Left lung (tissue), 10 donors: ENCODE results near the gene HTR1B. TPM values are rescaled to one million over a fixed set of nuclear protein-coding genes. Genes with fewer than 3 reads are reported as not detected.

Experiments used
- ATAC-seq: fragments of 200-7000 bp; cut with Tn5 transposase; one replicate; pipeline ENCODE4 v1.9.1; 2020; ENCODE audit warnings: moderate library complexity
- DNase-seq, 4 donors: peaks; one replicate each; pipeline ENCODE4 v3.0.0-alpha.2; 2013 to 2020
- H3K27ac ChIP-seq, 2 donors: fragments of 200-600 bp; sonication (generic) in 1 of 2; one replicate each; pipeline versions ENCODE4 v1.5.0 to v1.8.0; 2020 to 2021
- H3K27me3 ChIP-seq, 2 donors: fragments of 200-600 bp; sonication (generic) in 1 of 2; one replicate each; pipeline versions ENCODE4 v1.5.0 to v1.8.0; 2020 to 2021
- H3K36me3 ChIP-seq, 2 donors: fragments of 200-600 bp; sonication (generic) in 1 of 2; one replicate each; pipeline versions ENCODE4 v1.5.0 to v1.8.0; 2020 to 2021
- H3K4me1 ChIP-seq, 2 donors: fragments of 200-600 bp; one replicate each; pipeline ENCODE4 v1.8.0; 2021
- H3K4me3 ChIP-seq, 2 donors: fragments of 200-600 bp; sonication (generic) in 1 of 2; one replicate each; pipeline versions ENCODE4 v1.5.0 to v1.8.0; 2020 to 2021; ENCODE audit warnings: mild to moderate bottlenecking in 1 of 2
- H3K9me3 ChIP-seq, 2 donors: fragments of 200-600 bp; sonication (generic) in 1 of 2; one replicate each; pipeline versions ENCODE4 v1.5.0 to v1.8.0; 2020 to 2021
- CTCF ChIP-seq, 2 donors: fragments of 200-600 bp; sonication (generic) in 1 of 2; IDR thresholded peaks; one replicate each; pipeline versions ENCODE4 v1.5.0 to v1.8.0; 2021; ENCODE audit warnings: antibody characterized with exemption in 2 of 2
- intact Hi-C, 2 donors: fragments of 100-400 bp; cut with DNase I; formaldehyde crosslinking; loops; one replicate each; pipeline versions ENCODE4 v1.11.2 to v1.14.2; 2022
- polyA plus RNA-seq, 6 donors: library from polyadenylated mRNA; unstranded; fragments of 120-200 nt; gene quantifications; one replicate each; pipeline ENCODE4 v1.2.1, GENCODE V29; 2013; ENCODE audit not compliant: insufficient read length in 6 of 6
- total RNA-seq, 2 donors: library from RNA; stranded (reverse); fragmentation: NEBNext Ultra II Directional; extraction: Animal tissue kit (Norgen Biotek cat#: 25700); gene quantifications; one replicate each; pipeline ENCODE4 v1.2.1, GENCODE V29; 2021
- donor health status: DM: no; HTN: yes; CAD: no.
- donor health status: DM: no; HTN: no; CAD: no.

The HTR1B gene
- total and polyA plus RNA-seq, 8 donors: 0.08 to 0.65 (median 0.16) TPM; not detected in 3

- intact Hi-C loops: no loop called here
- Histone ChIP-seq H3K27ac (no peak overlapping the region), H3K4me3 (peak overlapping the region in 1 of 2 donors; percentile 11), H3K36me3 (no peaks in the 10 kb centered on the region), H3K27me3 (peaks cover 44 to 68% of the 10 kb centered on the region in 2 donors), H3K9me3 (no peaks in the 10 kb centered on the region), H3K4me1 (peaks cover 4 to 11% of the 10 kb centered on the region in 2 donors)
- DNase-seq (peak in 1 of 4 donors; percentile 58), ATAC-seq (no peak)
- no peak for TF ChIP-seq CTCF (IDR thresholded peaks at IDR 0.05)
Observed at GRCh38 chr6:77462359-77463307, 658 bp downstream of the HTR1B start.

GRCh38 chr6:77461796-77462195, 1.5 kb downstream of the HTR1B start:
- Histone ChIP-seq H3K27me3 (peaks cover 44 to 60% of the 10 kb centered on the region in 2 donors), H3K36me3 (no peaks in the 10 kb centered on the region)
- intact Hi-C loops: no loop called here

GRCh38 chr6:77458421-77458820, 4.9 kb downstream of the HTR1B start:
- DNase-seq (no peak), ATAC-seq (no peak)
- Histone ChIP-seq H3K36me3 (no peaks in the 10 kb centered on the region), H3K4me3 (no peak overlapping the region), H3K9me3 (no peaks in the 10 kb centered on the region), H3K4me1 (peaks cover 0 to 3% of the 10 kb centered on the region in 2 donors), H3K27ac (no peak overlapping the region), H3K27me3 (peaks cover 18 to 26% of the 10 kb centered on the region in 2 donors)
- intact Hi-C loops: no loop called here
- no peak for TF ChIP-seq CTCF (IDR thresholded peaks at IDR 0.05)

More at GRCh38 chr6:77461796-77462195, 1.5 kb downstream of the HTR1B start:
- ATAC-seq (no peak), DNase-seq (no peak)
- Histone ChIP-seq H3K4me1 (peaks cover 4 to 11% of the 10 kb centered on the region in 2 donors), H3K27ac (no peak overlapping the region), H3K9me3 (no peaks in the 10 kb centered on the region), H3K4me3 (no peak overlapping the region)
- TF ChIP-seq CTCF (IDR thresholded peaks at IDR 0.05): no peak

- H3K4me1 ChIP-seq: no peaks in the 10 kb centered on the region
- no peak overlapping the region for H3K4me3 ChIP-seq
- peak; percentile 37 to 67 for TF ChIP-seq CTCF (IDR thresholded peaks at IDR 0.05)
- peaks cover 12 to 20% of the 10 kb centered on the region in 2 donors for H3K27me3 ChIP-seq
- no peaks in the 10 kb centered on the region for H3K36me3 ChIP-seq
- DNase-seq: peak in 3 of 4 donors; percentile 39 to 79 (median 59)
- H3K27ac ChIP-seq: no peak overlapping the region
- no peaks in the 10 kb centered on the region for H3K9me3 ChIP-seq
- peak; percentile 95 for ATAC-seq
- intact Hi-C loops: no loop called here
Observed at GRCh38 chr6:77457720-77458349, 5.5 kb downstream of the HTR1B start.
